Gastroesophageal sphincter (tissue), 4 donors: ENCODE data around the gene VTCN1. TPM values are rescaled to one million over a fixed set of nuclear protein-coding genes. Genes with fewer than 3 reads are reported as not detected.
A peak's percentile ranks its signal among the peaks of the same experiment; 100 is the strongest.

Experiments used
- ATAC-seq: fragments of 150-250 bp; one replicate; pipeline ENCODE4 v1.9.1; 2016; ENCODE audit warnings: mild to moderate bottlenecking, moderate library complexity
- H3K27ac ChIP-seq, 4 donors: fragments of 200-600 bp; sonication (generic) in 3 of 4; 1 replicate in 3 of 4; 2 replicates in 1 of 4; pipeline ENCODE4 v1.5.1; 2016 to 2019
- H3K27me3 ChIP-seq: fragments of 200-600 bp; sonication (generic); one replicate; pipeline ENCODE4 v1.5.1; 2019
- H3K36me3 ChIP-seq, 2 donors: fragments of 200-600 bp; sonication (generic); one replicate each; pipeline ENCODE4 v1.5.1; 2019; ENCODE audit warnings: control low read depth in 1 of 2
- H3K4me1 ChIP-seq, 3 donors: fragments of 200-600 bp; sonication (generic); 1 replicate in 2 of 3; 2 replicates in 1 of 3; pipeline ENCODE4 v1.5.1; 2016 to 2019; ENCODE audit warnings: control low read depth in 2 of 3
- H3K4me3 ChIP-seq, 2 donors: fragments of 200-600 bp; sonication (generic); one replicate each; pipeline ENCODE4 v1.5.1; 2019; ENCODE audit warnings: mild to moderate bottlenecking in 1 of 2, moderate library complexity in 1 of 2
- H3K9me3 ChIP-seq, 3 donors: fragments of 200-600 bp; sonication (generic); one replicate each; pipeline ENCODE4 v1.5.1; 2017 to 2019; ENCODE audit warnings: control low read depth in 2 of 3
- EP300 ChIP-seq: sonication (generic); formaldehyde crosslinking; IDR thresholded peaks from one replicate; pipeline ENCODE4 v1.6.1; 2017; ENCODE audit warnings: antibody characterized with exemption, mild to moderate bottlenecking
- POLR2A ChIP-seq, 2 donors: fragments of 450-650 bp; IDR thresholded peaks; one replicate each; pipeline ENCODE4 v1.6.1; 2017; ENCODE audit warnings: antibody characterized with exemption in 2 of 2, mild to moderate bottlenecking in 2 of 2, moderate library complexity in 1 of 2
- POLR2AphosphoS5 ChIP-seq: sonication (generic); formaldehyde crosslinking; IDR thresholded peaks from one replicate; pipeline ENCODE4 v1.6.1; 2017; ENCODE audit warnings: antibody characterized with exemption
- WGBS, 2 donors: methylation state at CpG; one replicate each; pipeline ENCODE4 v1.1.5; 2018; ENCODE audit warnings: low coverage in 1 of 2; 5-methylcytosine and 5-hydroxymethylcytosine counted together
- small RNA-seq, 4 donors: library from RNA; depleted of rRNA; stranded (forward); fragments of <200 nt; gene quantifications; one replicate each; pipeline ENCODE3, GENCODE V24; 2016
- total RNA-seq, 4 donors: library from RNA; depleted of rRNA; stranded (reverse); fragments of >200 nt; gene quantifications; one replicate each; pipeline ENCODE4 v1.1.0, GENCODE V29; 2016
- TF ChIP-seq, protein P1 (sequence below), 4 experiments: fragments of 200-600 bp in 2 of 4; fragments of 450-650 bp in 2 of 4; sonication (generic) in 1 of 4; IDR thresholded peaks; one replicate each; pipeline ENCODE4 v1.5.1; 2017 to 2019; ENCODE audit warnings: antibody characterized with exemption in 4 of 4, mild to moderate bottlenecking in 2 of 4, moderate library complexity in 2 of 4

VTCN1 gene
- total RNA-seq, 4 donors from 2014 or later, result 2.1 TPM; not detected in 3

DNA sequence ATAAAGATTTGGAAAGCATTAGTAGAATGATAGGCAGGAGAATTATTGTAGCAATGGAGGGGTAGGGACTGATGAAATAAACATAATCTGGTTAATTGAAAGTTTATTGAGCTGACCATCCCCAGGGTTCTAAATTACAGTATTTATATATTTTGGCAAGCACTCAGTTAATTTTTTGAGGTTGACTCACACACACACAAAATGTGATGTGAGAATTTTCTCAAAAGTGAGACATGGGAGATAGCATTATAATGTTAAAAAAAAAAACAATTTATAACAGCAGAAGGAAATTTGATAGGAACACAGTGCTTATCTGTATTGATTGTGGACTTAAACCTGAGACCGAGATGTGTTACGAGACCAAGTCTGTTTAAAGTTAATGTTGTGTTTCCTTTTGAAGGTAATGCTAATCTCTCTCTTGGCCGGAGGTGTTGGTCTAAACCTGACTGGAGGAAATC lies 113.7 kb downstream of the VTCN1 start:
- Histone ChIP-seq H3K27ac (no peak overlapping the region), H3K36me3 (peaks cover 0 to 57% of the 10 kb centered on the region in 2 donors), H3K4me3 (no peak overlapping the region), H3K27me3 (no peaks in the 10 kb centered on the region), H3K4me1 (peaks cover 0 to 30% (median 0%) of the 10 kb centered on the region in 3 donors), H3K9me3 (no peaks in the 10 kb centered on the region)
- 92 to 94% methylated on average over 2 to 3 of the region's 3 CpGs for WGBS, 2 donors
- TF ChIP-seq POLR2AphosphoS5 (no peak), POLR2A (IDR thresholded peaks at IDR 0.05) (no peak), EP300 (no peak)
- TF ChIP-seq, protein P1, sequence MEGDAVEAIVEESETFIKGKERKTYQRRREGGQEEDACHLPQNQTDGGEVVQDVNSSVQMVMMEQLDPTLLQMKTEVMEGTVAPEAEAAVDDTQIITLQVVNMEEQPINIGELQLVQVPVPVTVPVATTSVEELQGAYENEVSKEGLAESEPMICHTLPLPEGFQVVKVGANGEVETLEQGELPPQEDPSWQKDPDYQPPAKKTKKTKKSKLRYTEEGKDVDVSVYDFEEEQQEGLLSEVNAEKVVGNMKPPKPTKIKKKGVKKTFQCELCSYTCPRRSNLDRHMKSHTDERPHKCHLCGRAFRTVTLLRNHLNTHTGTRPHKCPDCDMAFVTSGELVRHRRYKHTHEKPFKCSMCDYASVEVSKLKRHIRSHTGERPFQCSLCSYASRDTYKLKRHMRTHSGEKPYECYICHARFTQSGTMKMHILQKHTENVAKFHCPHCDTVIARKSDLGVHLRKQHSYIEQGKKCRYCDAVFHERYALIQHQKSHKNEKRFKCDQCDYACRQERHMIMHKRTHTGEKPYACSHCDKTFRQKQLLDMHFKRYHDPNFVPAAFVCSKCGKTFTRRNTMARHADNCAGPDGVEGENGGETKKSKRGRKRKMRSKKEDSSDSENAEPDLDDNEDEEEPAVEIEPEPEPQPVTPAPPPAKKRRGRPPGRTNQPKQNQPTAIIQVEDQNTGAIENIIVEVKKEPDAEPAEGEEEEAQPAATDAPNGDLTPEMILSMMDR (IDR thresholded peaks at IDR 0.05), result no peak
- ATAC-seq, result no peak

DNA sequence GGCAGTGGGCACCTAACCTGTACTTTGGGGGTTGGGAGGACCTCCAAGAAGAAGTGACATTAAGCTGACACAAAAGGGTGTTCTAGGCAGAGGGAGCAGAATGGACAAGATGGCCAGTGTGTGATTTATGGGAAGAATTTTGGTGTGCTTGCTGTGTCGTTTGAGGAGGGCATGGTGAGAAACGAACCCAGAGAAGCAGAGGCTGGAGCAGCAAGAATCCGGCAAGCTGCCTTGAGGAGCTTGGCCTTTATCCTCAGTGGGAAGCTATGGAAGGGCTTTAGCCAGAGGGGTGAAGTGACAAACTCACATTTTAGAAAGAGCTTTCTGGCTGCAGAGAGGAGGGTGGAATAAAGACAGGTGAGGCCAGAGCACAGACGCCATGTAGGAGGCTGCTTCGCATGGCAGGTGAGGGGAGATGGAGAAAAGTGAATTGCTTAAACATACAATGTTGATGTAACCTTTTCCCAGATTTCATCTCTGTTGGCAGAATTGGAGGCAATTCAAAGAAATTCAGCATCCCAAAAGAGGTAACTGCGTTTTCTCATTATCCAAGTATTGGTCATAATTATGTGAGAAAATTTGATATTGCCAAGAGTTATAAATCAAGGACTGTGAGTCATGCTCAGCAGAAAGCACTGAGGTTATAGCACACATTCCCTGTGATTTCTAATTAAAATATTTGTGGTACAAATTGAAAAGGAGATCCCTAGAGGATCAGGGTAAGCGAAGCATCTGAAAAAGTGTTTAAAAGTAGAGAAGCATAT lies 115.7 kb downstream of the VTCN1 start:
- Histone ChIP-seq H3K4me3 (no peak overlapping the region), H3K9me3 (no peaks in the 10 kb centered on the region), H3K27me3 (no peaks in the 10 kb centered on the region), H3K4me1 (peaks cover 0 to 30% (median 0%) of the 10 kb centered on the region in 3 donors), H3K27ac (no peak overlapping the region), H3K36me3 (peaks cover 0 to 58% of the 10 kb centered on the region in 2 donors)
- ATAC-seq, result no peak
- WGBS, 2 donors, result 55 to 57% methylated on average over 5 to 7 of the region's 7 CpGs
- TF ChIP-seq, protein P1 (IDR thresholded peaks at IDR 0.05), result no peak
- peak; percentile 12 for TF ChIP-seq POLR2AphosphoS5

DNA sequence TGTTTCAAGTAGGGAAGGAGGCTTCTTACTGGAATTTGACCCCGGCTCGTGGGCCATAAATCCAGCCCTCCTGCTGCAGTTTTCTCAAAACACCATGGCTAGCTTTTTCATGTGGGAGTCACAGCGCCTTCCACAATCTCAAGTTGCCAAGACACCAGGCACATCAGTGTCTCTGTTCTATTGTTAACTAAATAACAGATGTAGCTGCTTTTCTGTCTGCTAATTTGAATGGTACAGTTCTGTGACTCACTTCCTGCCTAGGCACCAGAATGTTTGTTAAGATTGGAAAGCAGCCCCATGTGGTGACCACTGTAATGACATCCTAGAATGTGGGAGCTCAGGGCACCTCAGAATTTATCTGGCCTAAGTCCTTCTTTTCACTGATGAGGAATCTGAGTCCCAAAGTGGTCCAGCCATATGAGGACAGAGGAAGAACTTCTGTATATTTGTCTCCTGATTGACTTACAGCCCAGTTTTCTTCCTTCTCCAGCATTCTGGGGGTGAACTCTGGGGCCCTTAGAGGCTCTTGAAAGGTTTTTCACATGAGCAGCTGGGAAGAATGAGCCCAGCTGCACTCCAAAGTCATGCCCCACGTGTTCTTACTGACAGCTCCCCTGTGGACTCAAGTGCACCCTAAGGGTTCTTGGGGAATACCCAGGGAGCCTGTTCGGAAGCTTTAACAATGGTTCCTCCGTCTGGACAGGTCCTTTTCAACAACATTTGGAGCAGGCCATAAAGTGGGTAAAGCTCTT lies 116.7 kb downstream of the VTCN1 start:
- Histone ChIP-seq H3K4me1 (peaks cover 0 to 30% (median 0%) of the 10 kb centered on the region in 3 donors), H3K36me3 (peaks cover 0 to 56% of the 10 kb centered on the region in 2 donors), H3K4me3 (no peak overlapping the region), H3K9me3 (no peaks in the 10 kb centered on the region), H3K27me3 (no peaks in the 10 kb centered on the region), H3K27ac (peak overlapping the region; percentile 45 to 74 (median 64))
- 77 to 92% methylated on average over 4 to 5 of the region's 6 CpGs for WGBS, 2 donors
- no peak for ATAC-seq
- TF ChIP-seq POLR2A (IDR thresholded peaks at IDR 0.05) (no peak), EP300 (no peak), POLR2AphosphoS5 (no peak)
- TF ChIP-seq, protein P1 (IDR thresholded peaks at IDR 0.05), result peak in 2 of 4 experiments; percentile 13 to 34

Small RNAs within 50 kb of the gene (small RNA-seq; reads per million reads assigned to genes)
- gene MIR942 (0 to 0.90 (median 0.44) reads per million in 4 donors), gene RF00017 (0 reads per million in 4 donors)

Other genes with a start within 250 kb of the VTCN1 start
- 1 to 10 TPM in 1 of 4 donors, under 1 TPM in 3; 0.35 to 5.3 (median 0.84) TPM for gene CD101, start 209.2 kb downstream of the VTCN1 start, total RNA-seq
- gene TTF2, start 150.6 kb downstream of the VTCN1 start, total RNA-seq, result 10 to 100 TPM in 2 of 4 donors, 1 to 10 TPM in 2; 5.6 to 21.1 (median 13.5) TPM
- 1 to 10 TPM; 1.3 to 5.1 (median 3.1) TPM for gene TRIM45, start 89.2 kb downstream of the VTCN1 start, total RNA-seq
- gene MAN1A2, start 156.5 kb upstream of the VTCN1 start, total RNA-seq, result 10 to 100 TPM; 42.5 to 62.4 (median 52.3) TPM